ENCODE data around the gene HIC1.
A peak's percentile ranks its signal among the peaks of the same experiment; 100 is the strongest.

HIC1 gene

GRCh38 chr17:2025220-2025621, 29.7 kb upstream of the HIC1 start, which contains the start of gene RTN4RL1:
RTN4RL1 (minus strand) TSS chr17:2025334; CDS start chr17:2024865, 469 bp downstream.
- peak in 1 of 2 experiments; percentile 59 for DNase-seq

- DNase-seq, result no peak
Observed at GRCh38 chr17:2025622-2026309, 29.1 kb upstream of the HIC1 start.

- DNase-seq, result no peak
Observed at GRCh38 chr17:2027528-2028233, 27.2 kb upstream of the HIC1 start.

GRCh38 chr17:2028234-2028614, 26.7 kb upstream of the HIC1 start:
- no peak for DNase-seq

GRCh38 chr17:2028737-2029136, 26.2 kb upstream of the HIC1 start:
- no peak for DNase-seq

GRCh38 chr17:2029911-2030778, 24.8 kb upstream of the HIC1 start, which contains the start of gene DPH1:
DPH1 (plus strand) TSS chr17:2030153; CDS start chr17:2030170, 17 bp downstream.
- DNase-seq, result peak; percentile 53 to 82

- DNase-seq, result no peak
Observed at GRCh38 chr17:2030779-2031163, 24.1 kb upstream of the HIC1 start.

- DNase-seq, result no peak
Observed at GRCh38 chr17:2033153-2033552, 21.8 kb upstream of the HIC1 start.

GRCh38 chr17:2034157-2034556, 20.7 kb upstream of the HIC1 start:
- no peak for DNase-seq

- no peak for DNase-seq
Observed at GRCh38 chr17:2034806-2035540, 19.9 kb upstream of the HIC1 start.

- DNase-seq, result no peak
Observed at GRCh38 chr17:2035541-2036488, 19.1 kb upstream of the HIC1 start.

GRCh38 chr17:2037155-2037554, 17.7 kb upstream of the HIC1 start:
- no peak for DNase-seq

- no peak for DNase-seq
Observed at GRCh38 chr17:2040219-2040827, 14.6 kb upstream of the HIC1 start.

GRCh38 chr17:2040942-2041560, 13.9 kb upstream of the HIC1 start:
- DNase-seq, result no peak

- DNase-seq, result peak in 1 of 2 experiments; percentile 76
Observed at GRCh38 chr17:2041561-2042389, 13.1 kb upstream of the HIC1 start, which contains the start of gene OVCA2. OVCA2 (plus strand) TSS chr17:2042022; CDS start chr17:2042048, 26 bp downstream.

GRCh38 chr17:2042390-2042847, 12.5 kb upstream of the HIC1 start:
- DNase-seq, result no peak

- no peak for DNase-seq
Observed at GRCh38 chr17:2042933-2043332, 12.0 kb upstream of the HIC1 start.

- DNase-seq, result no peak
Observed at GRCh38 chr17:2043785-2044184, 11.1 kb upstream of the HIC1 start.

- no peak for DNase-seq
Observed at GRCh38 chr17:2044263-2044894, 10.5 kb upstream of the HIC1 start.

Data from cerebellar nuclear complex (tissue), 1 donor.